Endothelial cell (in vitro differentiated cells): ENCODE measurements around the gene RAB8B. TPM values are rescaled to one million over a fixed set of nuclear protein-coding genes. Genes with fewer than 3 reads are reported as not detected.

Experiments
- DNase-seq: peaks from one replicate; pipeline ENCODE4 v3.0.0; 2021; ENCODE audit warnings: low spot score
- H3K27ac Mint-ChIP-seq: one replicate; pipeline ENCODE4 v1.8.0; 2021; ENCODE audit warnings: mixed read lengths, inconsistent platforms; ENCODE audit not compliant: unreplicated experiment
- H3K27me3 Mint-ChIP-seq: one replicate; pipeline ENCODE4 v1.8.0; 2021; ENCODE audit warnings: mild to moderate bottlenecking, moderate library complexity, mixed read lengths, inconsistent platforms; ENCODE audit not compliant: unreplicated experiment
- H3K36me3 Mint-ChIP-seq: one replicate; pipeline ENCODE4 v1.8.0; 2021; ENCODE audit warnings: mild to moderate bottlenecking, low read depth, mixed read lengths, inconsistent platforms; ENCODE audit not compliant: unreplicated experiment
- H3K4me1 Mint-ChIP-seq: one replicate; pipeline ENCODE4 v1.8.0; 2021; ENCODE audit warnings: mild to moderate bottlenecking, mixed read lengths, inconsistent platforms; ENCODE audit not compliant: unreplicated experiment
- H3K4me3 Mint-ChIP-seq: one replicate; pipeline ENCODE4 v1.8.0; 2021; ENCODE audit warnings: mild to moderate bottlenecking, mixed read lengths, inconsistent platforms; ENCODE audit not compliant: unreplicated experiment
- H3K9me3 Mint-ChIP-seq: one replicate; pipeline ENCODE4 v1.8.0; 2021; ENCODE audit warnings: mixed read lengths, inconsistent platforms; ENCODE audit not compliant: unreplicated experiment
- total RNA-seq: library from RNA; stranded (reverse); fragmentation: NEBNext Ultra II Directional; extraction: Animal tissue kit (Norgen Biotek cat#: 25700); gene quantifications from one replicate; pipeline ENCODE4 v1.2.1, GENCODE V29; 2021; ENCODE audit not compliant: unreplicated experiment
- TF ChIP-seq, protein P1 (sequence below): fragments of 200-600 bp; sonication (generic); IDR thresholded peaks from one replicate; pipeline ENCODE4 v1.5.0; 2021; ENCODE audit warnings: antibody characterized with exemption; ENCODE audit not compliant: unreplicated experiment

RAB8B gene
- total RNA-seq, 1 donor from 2014 or later, result 92.9 TPM

DNA sequence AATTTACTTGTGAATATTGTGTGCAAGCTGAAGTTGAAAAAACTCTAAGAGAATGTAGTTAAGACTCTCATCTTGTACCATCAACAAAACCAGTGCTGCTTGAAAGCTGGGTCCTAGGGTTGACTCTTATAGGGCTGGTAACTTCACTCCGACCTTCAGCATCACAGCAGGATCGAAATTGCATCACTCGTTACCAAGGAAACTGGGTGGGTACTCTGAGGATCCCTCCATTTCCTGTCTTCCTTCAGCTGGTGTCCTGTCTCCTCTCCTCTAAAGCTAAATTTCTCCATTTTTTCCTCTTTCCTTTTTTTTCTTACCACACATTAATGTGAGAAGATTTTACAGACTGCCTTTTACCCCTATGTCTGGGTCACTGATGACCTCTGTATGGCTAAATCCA lies 85.0 kb downstream of the RAB8B start:
- H3K4me3 Mint-ChIP-seq, result no peak overlapping the region
- DNase-seq, result no peak
- peaks cover 4% of the 10 kb centered on the region for H3K27me3 Mint-ChIP-seq
- peaks cover 14% of the 10 kb centered on the region for H3K36me3 Mint-ChIP-seq
- peak overlapping the region; percentile 78 for H3K27ac Mint-ChIP-seq
- TF ChIP-seq, protein P1, sequence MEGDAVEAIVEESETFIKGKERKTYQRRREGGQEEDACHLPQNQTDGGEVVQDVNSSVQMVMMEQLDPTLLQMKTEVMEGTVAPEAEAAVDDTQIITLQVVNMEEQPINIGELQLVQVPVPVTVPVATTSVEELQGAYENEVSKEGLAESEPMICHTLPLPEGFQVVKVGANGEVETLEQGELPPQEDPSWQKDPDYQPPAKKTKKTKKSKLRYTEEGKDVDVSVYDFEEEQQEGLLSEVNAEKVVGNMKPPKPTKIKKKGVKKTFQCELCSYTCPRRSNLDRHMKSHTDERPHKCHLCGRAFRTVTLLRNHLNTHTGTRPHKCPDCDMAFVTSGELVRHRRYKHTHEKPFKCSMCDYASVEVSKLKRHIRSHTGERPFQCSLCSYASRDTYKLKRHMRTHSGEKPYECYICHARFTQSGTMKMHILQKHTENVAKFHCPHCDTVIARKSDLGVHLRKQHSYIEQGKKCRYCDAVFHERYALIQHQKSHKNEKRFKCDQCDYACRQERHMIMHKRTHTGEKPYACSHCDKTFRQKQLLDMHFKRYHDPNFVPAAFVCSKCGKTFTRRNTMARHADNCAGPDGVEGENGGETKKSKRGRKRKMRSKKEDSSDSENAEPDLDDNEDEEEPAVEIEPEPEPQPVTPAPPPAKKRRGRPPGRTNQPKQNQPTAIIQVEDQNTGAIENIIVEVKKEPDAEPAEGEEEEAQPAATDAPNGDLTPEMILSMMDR, result no peak
- H3K9me3 Mint-ChIP-seq, result no peaks in the 10 kb centered on the region
- peaks cover 10% of the 10 kb centered on the region for H3K4me1 Mint-ChIP-seq

DNA sequence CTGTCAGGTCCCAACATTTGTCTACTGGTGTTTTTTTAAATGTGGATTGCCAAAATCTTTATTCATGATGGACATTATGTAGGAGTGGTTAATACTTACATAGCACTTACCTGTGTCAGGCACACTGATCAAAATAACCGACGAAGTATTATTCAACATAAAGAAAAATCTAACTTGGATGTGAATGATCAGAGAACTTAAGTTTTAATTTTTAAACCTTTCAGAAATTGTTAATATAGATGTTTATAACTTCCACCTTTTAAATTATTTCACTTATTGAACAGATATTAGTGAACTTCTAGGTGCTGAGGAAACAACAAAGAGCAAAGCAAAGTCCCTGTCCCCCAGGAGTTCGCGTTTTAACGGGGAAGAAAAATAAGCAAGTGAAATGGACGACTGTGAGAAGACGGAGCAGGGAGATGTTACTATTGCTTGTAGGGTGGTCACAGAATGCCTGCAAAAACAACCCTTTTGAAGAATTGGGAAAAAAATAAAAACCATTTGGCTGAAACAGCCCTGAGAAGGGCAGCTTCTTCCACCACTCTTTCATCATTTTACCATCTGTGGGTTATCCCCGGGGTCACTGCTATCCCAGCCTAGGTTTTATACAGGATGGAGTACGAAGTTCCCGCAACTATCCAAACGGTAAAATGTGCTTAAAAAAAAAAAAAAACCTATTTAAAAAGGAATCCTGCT lies 87.1 kb downstream of the RAB8B start:
- Mint-ChIP-seq H3K4me1 (peaks cover 10% of the 10 kb centered on the region), H3K4me3 (peak overlapping the region; percentile 90), H3K36me3 (peaks cover 3% of the 10 kb centered on the region), H3K27ac (peak overlapping the region; percentile 12), H3K9me3 (no peaks in the 10 kb centered on the region), H3K27me3 (no peaks in the 10 kb centered on the region)
- TF ChIP-seq, protein P1, result no peak
- DNase-seq, result no peak

DNA sequence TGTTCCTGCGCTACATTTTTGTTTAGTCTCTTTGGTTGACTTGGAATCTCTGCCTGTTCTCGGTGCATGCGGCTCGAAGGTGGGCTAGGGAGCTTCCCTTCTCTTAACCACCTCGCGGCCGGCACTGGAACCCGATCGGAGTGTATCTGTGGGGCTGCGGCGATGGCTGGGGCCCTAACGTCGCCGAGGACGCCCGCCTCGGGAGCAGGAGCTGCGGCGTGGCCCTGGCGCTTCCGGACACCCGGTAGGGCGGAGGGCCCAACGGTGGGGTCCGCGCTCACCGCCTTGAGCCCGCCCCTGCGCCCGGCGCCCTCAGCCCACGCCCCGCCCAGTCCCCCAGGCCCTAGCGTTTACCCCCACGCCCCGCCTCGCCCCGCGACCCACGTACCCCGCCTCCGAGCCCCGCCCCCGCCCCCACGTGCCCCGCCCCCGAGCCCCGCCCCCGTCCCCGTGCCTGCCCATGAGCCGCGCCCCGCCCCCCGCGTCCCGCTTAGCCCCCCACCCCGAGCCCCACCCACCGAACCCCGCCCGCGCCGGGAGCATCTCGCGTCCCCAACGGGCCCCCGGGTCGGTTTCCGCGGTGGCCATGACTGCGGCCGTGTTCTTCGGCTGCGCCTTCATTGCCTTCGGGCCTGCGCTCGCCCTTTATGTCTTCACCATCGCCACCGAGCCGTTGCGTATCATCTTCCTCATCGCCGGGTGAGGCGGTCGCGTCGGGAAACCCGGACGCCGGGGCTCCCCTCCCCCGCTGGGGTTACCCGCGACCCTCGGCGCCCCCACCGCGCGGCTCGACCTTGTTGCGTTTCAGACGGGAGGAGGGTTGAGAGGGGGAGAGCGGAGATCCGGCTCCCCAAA lies 87.9 kb downstream of the RAB8B start, which contains the start of gene APH1B:
Gene APH1B, plus strand, starts transcription at position 568 of the 855 bp plus-strand sequence. Its CDS starts 19 bp downstream, at position 587.
- peaks cover 3% of the 10 kb centered on the region for H3K36me3 Mint-ChIP-seq
- H3K27ac Mint-ChIP-seq, result peak within 1 kb of the TSS; percentile 12
- H3K9me3 Mint-ChIP-seq, result no peaks in the 10 kb centered on the region
- TF ChIP-seq, protein P1, result no peak
- peak within 1 kb of the TSS; percentile 90 for H3K4me3 Mint-ChIP-seq
- peaks cover 10% of the 10 kb centered on the region for H3K4me1 Mint-ChIP-seq
- H3K27me3 Mint-ChIP-seq, result no peaks in the 10 kb centered on the region
- DNase-seq, result peak; percentile 68

DNA sequence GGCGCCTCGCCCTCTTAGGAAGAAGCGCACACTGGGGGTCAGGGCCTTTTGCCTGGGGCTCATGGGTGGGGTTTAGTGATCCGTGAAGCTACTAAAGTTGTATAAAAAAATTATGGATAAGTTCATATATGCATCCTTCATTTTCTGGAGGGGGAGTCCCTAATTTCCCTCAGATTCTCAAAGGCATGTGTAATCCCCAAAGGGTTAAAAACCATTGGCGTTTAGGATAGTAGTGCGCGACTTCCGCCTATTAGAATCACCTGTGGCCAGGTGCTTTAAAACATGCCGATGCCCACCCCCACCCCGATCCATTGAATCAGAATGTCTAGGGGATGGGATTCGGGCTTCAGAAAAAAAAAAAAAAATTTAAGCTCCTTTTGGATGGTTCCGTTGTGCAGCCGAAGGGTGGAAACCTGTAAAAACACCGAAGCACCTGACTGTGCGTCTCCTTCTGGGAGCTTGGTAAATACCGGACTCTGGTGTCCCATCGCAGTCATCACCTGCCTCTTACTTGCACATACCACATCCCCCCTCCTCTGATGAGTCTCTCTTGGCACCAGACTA lies 88.6 kb downstream of the RAB8B start:
- peaks cover 10% of the 10 kb centered on the region for H3K4me1 Mint-ChIP-seq
- peak overlapping the region; percentile 80 for H3K4me3 Mint-ChIP-seq
- H3K27me3 Mint-ChIP-seq, result no peaks in the 10 kb centered on the region
- H3K27ac Mint-ChIP-seq, result no peak overlapping the region
- H3K36me3 Mint-ChIP-seq, result no peaks in the 10 kb centered on the region
- TF ChIP-seq, protein P1, result no peak
- DNase-seq, result no peak
- H3K9me3 Mint-ChIP-seq, result no peaks in the 10 kb centered on the region
